Stimulated activated naive CD8-positive, alpha-beta T cell treated with anti-CD3 and anti-CD28 coated beads, Interleukin-15, Interleukin-2, amounts not matched to agents 100 U/mL and 50 U/mL, for 24 hours (primary cell): ENCODE measurements around the gene QPCT.
"Not testable (repeated sequence)": the region's sequence is repeated elsewhere in the genome, so short reads cannot be mapped to it uniquely, and the experiment has no call there.

ENCODE experiments used
- ATAC-seq: fragments of 150-1000 bp; cut with Tn5 transposase; one replicate; pipeline ENCODE4 v1.10.0; 2021
- DNase-seq: peaks from one replicate; pipeline ENCODE4 v3.0.0; 2021

QPCT gene

GRCh38 chr2:37344453-37345361, at the start of gene QPCT:
Gene QPCT (plus strand): TSS chr2:37344630. CDS start chr2:37344732, 102 bp downstream.
- ATAC-seq, result peak; percentile 84
- peak; percentile 59 for DNase-seq

- DNase-seq, ATAC-seq: not testable (repeated sequence)
Observed at GRCh38 chr2:37294858-37295257, 49.6 kb upstream of the QPCT start.

- no peak for ATAC-seq
- no peak for DNase-seq
Observed at GRCh38 chr2:37295469-37296073, 48.9 kb upstream of the QPCT start.

DNA sequence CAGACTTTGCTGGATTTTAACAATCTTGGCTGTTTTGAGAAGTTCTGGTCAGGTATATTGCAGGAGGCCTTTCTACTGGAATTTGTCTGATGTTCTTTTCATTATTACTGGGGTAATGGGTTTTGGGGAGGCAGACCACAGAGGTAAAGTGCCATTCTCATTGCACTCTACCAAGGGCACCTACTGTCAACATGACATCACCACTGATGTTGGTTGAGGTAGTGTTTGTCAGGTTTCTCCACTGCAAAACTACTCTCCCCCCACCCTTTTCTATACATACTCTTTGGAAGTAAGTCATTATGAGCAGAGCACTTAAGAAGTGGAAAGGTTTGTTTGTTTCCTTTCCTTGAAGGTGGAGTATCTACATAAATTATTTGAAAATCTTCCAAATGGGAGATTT, 46.8 kb upstream of the QPCT start:
- ATAC-seq (no peak), DNase-seq (no peak)

GRCh38 chr2:37300146-37300545, 44.3 kb upstream of the QPCT start:
- DNase-seq (no peak), ATAC-seq (no peak)

GRCh38 chr2:37300578-37300977, 43.9 kb upstream of the QPCT start:
- no peak for DNase-seq

DNA sequence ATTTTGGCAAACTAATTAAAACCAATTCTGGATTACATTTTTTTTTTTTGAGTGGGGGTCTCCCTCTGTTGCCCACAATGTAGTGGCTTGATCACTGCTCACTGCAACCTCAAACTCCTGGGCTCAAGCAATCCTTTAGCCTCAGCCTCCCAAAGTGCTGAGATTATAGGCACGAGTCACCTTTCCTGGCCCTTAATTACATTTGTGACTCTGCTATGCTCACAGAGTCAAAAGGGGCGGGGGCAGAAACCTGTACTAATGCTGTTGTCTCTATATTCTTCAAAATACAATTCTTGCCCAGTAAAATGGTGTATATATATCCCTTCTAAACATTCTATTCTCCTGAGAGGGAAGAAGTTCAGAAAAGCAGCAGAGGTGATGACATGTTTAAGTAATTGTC, 43.0 kb upstream of the QPCT start:
- peak; percentile 28 for ATAC-seq
- no peak for DNase-seq

More at GRCh38 chr2:37300578-37300977, 43.9 kb upstream of the QPCT start:
- ATAC-seq, result no peak

DNA sequence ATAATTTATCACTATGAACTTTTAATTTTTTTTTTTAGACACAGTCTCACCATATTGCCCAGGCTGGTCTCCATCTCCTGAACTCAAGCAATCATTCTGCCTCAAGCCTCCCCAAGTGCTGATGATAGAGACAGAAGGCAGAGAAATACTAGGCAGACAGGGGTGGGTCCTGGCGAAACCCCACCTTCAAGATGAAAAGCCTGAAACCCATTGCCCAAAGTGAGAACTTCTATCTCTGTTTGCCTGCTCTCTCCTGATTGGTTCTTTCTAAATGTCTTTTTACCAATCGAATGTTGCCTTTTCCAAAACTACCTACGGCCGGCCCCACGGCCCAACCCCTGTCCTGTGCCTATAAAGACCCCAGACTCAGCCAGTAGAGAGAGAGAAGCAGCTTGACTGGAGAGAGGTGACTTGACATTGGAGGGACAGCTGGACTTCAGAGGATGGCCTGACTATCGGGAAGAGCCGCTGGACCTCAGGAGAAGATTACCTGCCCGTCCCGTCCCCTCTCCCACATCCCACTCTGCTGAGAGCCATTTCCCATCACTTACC, 41.7 kb upstream of the QPCT start:
- no peak for DNase-seq
- no peak for ATAC-seq

DNA sequence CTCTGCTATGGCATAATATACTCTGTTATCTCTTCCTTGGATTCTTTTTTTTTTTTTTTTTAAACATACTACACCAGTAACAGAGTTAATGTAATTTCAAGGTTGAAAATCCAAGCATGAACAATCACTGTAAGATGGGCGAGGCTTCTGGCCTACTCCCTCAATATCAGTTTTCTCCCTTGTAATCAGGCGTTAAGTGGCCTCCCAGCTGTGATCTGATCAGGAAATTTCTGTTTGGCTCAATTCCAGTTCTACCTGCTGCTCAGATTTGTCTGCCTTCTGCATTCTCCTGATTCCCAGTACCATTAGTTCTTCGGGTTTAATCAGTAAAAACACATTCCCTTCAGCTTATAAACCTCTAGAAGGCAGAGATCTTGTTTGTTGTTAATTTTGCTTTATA, 38.4 kb upstream of the QPCT start:
- DNase-seq, result no peak
- ATAC-seq, result no peak

DNA sequence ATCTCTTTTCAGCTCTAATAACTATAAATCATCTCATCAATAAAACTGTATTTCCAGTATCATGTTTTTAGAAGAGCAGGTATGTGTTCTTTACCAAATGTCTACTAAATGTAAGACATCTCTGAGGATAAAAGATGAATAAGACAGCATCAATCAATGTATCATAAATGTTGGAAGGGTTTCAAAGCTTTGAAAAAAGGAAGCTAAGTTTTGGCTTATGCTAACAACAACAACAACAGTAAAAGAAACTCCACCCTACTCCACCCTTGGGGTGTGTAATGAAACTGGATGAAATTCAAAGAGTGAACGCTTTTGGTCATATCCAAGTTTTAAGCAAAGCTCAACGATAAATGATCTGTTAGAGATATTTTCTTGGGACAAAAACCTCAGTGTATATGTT, 36.9 kb upstream of the QPCT start:
- no peak for ATAC-seq
- DNase-seq, result no peak

GRCh38 chr2:37315364-37315763, 29.1 kb upstream of the QPCT start:
- ATAC-seq, result no peak
- no peak for DNase-seq

DNA sequence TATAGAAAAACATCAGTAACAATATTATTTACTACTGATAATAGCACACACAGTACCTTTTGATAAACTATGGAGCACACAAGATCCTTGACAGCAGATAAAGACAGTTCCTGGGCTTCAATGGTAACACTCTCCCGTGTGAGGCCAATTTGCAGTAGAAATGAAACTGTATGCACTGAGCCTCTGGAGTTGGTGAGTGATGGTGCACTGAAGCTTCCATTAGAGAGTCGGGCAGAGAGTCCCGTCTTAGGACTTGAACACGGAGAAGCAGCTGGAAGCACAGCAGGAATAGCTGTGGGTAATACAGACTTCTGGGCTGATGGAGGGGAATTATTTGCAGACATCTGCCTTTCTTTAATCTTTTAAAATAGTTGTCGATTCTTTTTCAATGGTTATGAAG, 28.2 kb upstream of the QPCT start:
- ATAC-seq (no peak), DNase-seq (no peak)

DNA sequence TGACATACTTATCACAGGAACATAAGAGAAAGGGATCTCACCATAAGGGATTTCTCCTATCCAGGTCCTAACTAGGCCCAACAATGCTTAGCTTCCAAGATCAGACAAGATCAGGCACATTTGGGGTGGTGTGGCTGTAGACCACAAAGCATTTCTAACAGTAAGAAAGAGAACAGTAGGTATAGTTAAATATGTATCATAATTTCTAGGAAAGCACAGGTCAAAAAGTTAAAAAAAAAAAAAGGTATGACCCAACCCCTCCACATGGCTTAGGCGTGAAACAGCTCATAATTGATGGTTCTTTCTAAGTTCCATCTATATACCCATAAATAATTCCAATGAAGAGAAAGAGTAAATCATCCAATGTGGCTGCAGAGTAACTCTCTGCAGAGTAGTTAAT, 26.7 kb upstream of the QPCT start:
- DNase-seq (no peak), ATAC-seq (peak; percentile 65)

GRCh38 chr2:37318401-37318800, 26.0 kb upstream of the QPCT start:
- peak; percentile 34 for ATAC-seq
- no peak for DNase-seq

DNA sequence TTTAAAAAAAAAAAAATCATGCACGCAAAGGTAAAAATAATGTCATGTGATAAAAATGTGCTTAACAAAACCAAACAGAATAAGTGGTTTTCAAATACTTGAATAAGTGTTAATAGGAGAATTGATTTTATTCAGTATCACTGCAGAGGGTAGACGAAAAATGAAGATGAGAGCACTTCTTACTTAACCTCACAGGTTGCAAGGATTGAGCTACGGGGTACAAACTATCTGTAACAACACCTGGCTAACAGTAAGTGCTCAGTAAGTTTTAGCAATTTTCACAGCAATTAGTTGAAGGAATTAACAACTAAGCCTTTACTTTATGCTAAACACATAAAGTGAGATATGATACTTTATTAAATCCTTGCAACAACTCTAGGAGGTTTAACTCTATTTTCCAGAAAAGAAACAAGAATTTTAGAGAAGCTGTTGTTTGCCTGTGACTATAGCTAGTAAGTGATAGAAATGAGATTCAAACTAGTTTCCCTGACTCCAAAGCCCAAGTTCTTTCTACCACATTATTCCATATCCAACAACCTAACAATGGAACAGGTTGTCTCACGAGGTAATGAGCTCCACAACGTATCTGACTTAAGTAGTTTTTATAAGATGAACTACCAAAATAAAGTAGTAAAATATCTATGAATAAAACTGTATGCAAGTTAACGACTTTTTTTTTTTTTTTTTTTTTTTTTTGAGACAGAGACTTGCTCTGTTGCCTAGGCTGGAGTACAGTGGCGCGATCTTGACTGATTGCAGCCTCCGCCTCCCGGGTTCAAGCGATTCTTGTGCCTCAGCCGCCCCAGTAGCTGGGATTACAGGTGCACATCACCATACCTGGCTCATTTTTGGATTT, 24.4 kb upstream of the QPCT start:
- DNase-seq (no peak), ATAC-seq (no peak)

DNA sequence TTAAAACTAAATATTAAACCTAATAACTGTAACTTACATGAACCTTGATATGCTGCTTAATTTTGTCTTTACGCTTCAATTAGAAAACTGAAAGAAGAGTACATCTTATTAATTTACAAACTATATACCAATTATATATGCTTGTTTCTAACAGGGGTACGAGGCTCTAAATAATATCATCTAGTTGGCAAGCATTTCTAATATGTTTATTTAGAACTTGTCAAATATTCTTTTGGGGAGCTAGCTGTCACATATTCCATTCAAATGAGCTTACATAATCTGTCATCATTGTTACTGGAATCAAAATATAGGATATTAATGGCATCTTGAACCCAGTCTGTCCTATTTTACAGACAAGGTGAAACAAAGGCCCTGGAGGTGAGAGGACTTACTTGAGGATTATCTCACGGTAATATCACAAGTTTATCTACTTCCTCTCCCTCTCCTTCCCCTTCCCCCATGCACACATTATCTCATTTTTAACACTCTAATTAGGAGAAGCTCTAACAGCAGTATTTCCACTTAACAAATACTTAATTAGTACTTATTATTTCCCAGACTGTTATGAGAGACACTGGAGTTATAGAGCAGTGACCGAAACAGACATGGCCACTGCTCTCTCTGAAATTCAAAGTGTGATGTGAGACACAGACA, 23.3 kb upstream of the QPCT start:
- DNase-seq (no peak), ATAC-seq (no peak)

DNA sequence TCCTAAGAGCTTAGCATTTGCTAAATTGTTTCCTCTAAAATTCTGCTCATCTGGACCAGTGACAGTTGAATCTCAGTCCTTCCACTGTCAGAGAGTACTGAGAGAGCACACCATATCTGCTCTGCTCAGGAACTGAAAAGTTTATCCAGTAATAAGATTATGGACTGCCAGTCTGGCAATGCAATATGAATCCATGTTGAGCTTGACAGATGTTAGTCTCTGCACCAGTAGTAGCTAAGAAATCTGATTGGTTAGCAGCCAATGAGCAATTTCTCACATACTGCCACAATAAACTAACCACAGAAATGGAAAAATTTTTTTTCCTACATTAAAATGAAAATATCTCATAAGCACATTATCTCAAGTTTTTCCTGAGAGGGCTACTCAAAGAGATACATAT, 22.1 kb upstream of the QPCT start:
- peak; percentile 39 for ATAC-seq
- no peak for DNase-seq

GRCh38 chr2:37323176-37323780, 21.2 kb upstream of the QPCT start:
- ATAC-seq, result no peak

GRCh38 chr2:37323781-37324535, 20.5 kb upstream of the QPCT start:
- DNase-seq, result peak; percentile 50
- peak; percentile 47 for ATAC-seq

More at GRCh38 chr2:37323176-37323780, 21.2 kb upstream of the QPCT start:
- DNase-seq, result no peak

- no peak for ATAC-seq
Observed at GRCh38 chr2:37324536-37324785, 20.0 kb upstream of the QPCT start.

More at GRCh38 chr2:37324536-37324785, 20.0 kb upstream of the QPCT start:
- no peak for DNase-seq
